OCI-LY1 (cell line): ENCODE measurements around the gene MEGF6.

Experiments used
- H2AFZ ChIP-seq: fragments of 200-600 bp; sonication (generic), shearing (Covaris generic); 2 replicates; pipeline ENCODE4 v1.6.0; 2014; ENCODE audit warnings: antibody characterized with exemption, mild to moderate bottlenecking, low read length
- H3F3A ChIP-seq: fragments of 200-600 bp; sonication (generic), shearing (Covaris generic); 2 replicates; pipeline ENCODE4 v1.6.0; 2014; ENCODE audit warnings: mild to moderate bottlenecking, antibody characterized with exemption, low read length, moderate library complexity; ENCODE audit not compliant: insufficient read depth
- H3K27ac ChIP-seq: fragments of 200-600 bp; sonication (generic); 2 replicates; pipeline ENCODE4 v1.5.1; 2014; ENCODE audit warnings: low read length, mixed run types, mild to moderate bottlenecking, low read depth; ENCODE audit not compliant: poor library complexity, severe bottlenecking
- H3K27me3 ChIP-seq: fragments of 200-600 bp; sonication (generic); 2 replicates; pipeline ENCODE4 v1.6.0; 2014; ENCODE audit warnings: antibody characterized with exemption, mild to moderate bottlenecking, low read length, moderate library complexity; ENCODE audit not compliant: insufficient read depth
- H3K36me3 ChIP-seq: fragments of 200-600 bp; sonication (generic); 2 replicates; pipeline ENCODE4 v1.6.1; 2014; ENCODE audit warnings: mild to moderate bottlenecking, antibody characterized with exemption, low read length, moderate library complexity, mixed read lengths; ENCODE audit not compliant: insufficient read depth
- H3K4me1 ChIP-seq: fragments of 200-600 bp; sonication (generic); 2 replicates; pipeline ENCODE4 v1.5.1; 2014; ENCODE audit warnings: mild to moderate bottlenecking, low read length, moderate library complexity; ENCODE audit not compliant: insufficient read depth, severe bottlenecking
- H3K4me2 ChIP-seq: fragments of 200-600 bp; sonication (generic), shearing (Covaris generic); 2 replicates; pipeline ENCODE4 v1.6.1; 2014; ENCODE audit warnings: low read length
- H3K4me3 ChIP-seq: fragments of 200-600 bp; sonication (generic); 2 replicates; pipeline ENCODE4 v1.5.1; 2014; ENCODE audit warnings: low read length, low read depth, mild to moderate bottlenecking, mixed read lengths; ENCODE audit not compliant: poor library complexity, severe bottlenecking
- H3K79me2 ChIP-seq: fragments of 200-600 bp; shearing (Covaris generic); 2 replicates; pipeline ENCODE4 v1.6.1; 2016; ENCODE audit warnings: mixed run types, low read length, mixed read lengths; ENCODE audit not compliant: insufficient read depth
- H3K9ac ChIP-seq: fragments of 200-600 bp; sonication (generic), shearing (Covaris generic); 2 replicates; pipeline ENCODE4 v1.6.1; 2014; ENCODE audit warnings: mild to moderate bottlenecking, low read length, mixed read lengths
- H3K9me2 ChIP-seq: fragments of 200-600 bp; sonication (generic), shearing (Covaris generic); 2 replicates; pipeline ENCODE4 v1.6.1; 2014; ENCODE audit warnings: low read depth, mild to moderate bottlenecking, low read length, mixed read lengths
- H3K9me3 ChIP-seq: fragments of 200-600 bp; shearing (Covaris generic); 2 replicates; pipeline ENCODE4 v1.6.1; 2014; ENCODE audit warnings: low read length, mixed read lengths
- H4K20me1 ChIP-seq: fragments of 200-600 bp; sonication (generic), shearing (Covaris generic); 2 replicates; pipeline ENCODE4 v1.6.0; 2016; ENCODE audit warnings: mild to moderate bottlenecking, low read length; ENCODE audit not compliant: insufficient read depth
- EZH2 ChIP-seq: fragments of 200-600 bp; sonication (generic), shearing (Covaris generic); IDR thresholded peaks from 2 replicates; pipeline ENCODE4 v1.8.0; 2017; ENCODE audit warnings: borderline replicate concordance, mixed run types, mild to moderate bottlenecking, antibody characterized with exemption, low read length, moderate library complexity, mixed read lengths
- TF ChIP-seq, protein P1 (sequence below): fragments of 200-600 bp; sonication (generic), shearing (Covaris generic); IDR thresholded peaks from 2 replicates; pipeline ENCODE4 v1.5.1; 2017; ENCODE audit warnings: mild to moderate bottlenecking, antibody characterized with exemption, low read length, moderate library complexity, mixed read lengths

Gene MEGF6

DNA sequence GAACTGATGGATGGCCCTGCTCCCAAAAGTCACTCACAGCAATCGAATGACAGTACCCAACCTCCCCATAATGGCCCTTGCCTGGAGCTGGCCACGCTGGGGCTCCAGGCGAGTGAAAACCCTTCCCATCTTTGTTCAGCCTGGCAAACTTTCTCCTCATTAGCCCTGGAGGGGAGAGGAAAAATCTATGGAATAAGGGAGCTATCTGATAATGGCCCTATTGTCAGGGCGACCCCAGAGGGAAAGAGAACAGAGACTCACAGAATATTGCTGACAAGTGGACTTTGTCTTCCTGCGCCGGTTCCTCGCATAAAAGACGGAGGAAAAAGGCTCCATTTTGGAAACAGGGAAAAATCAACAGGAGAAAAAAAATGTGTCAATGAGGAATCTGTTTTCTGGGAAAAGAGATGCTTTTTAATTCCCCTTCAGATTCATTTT is 169.9 kb downstream of the MEGF6 start:
- Histone ChIP-seq H3K9me3 (no peaks in the 10 kb centered on the region), H4K20me1 (no peaks in the 10 kb centered on the region), H3K27me3 (no peaks in the 10 kb centered on the region; the same call in 1 of the 2 replicates), H3K4me2 (no peak overlapping the region), H3K4me1 (no peaks in the 10 kb centered on the region), H3K4me3 (no peak overlapping the region), H3K9me2 (no peaks in the 10 kb centered on the region), H3K27ac (no peak overlapping the region), H3F3A (no peaks in the 10 kb centered on the region), H3K36me3 (no peaks in the 10 kb centered on the region; the same call in 1 of the 2 replicates), H2AFZ (no peak overlapping the region), H3K9ac (no peak overlapping the region), H3K79me2 (no peaks in the 10 kb centered on the region)
- TF ChIP-seq, protein P1, sequence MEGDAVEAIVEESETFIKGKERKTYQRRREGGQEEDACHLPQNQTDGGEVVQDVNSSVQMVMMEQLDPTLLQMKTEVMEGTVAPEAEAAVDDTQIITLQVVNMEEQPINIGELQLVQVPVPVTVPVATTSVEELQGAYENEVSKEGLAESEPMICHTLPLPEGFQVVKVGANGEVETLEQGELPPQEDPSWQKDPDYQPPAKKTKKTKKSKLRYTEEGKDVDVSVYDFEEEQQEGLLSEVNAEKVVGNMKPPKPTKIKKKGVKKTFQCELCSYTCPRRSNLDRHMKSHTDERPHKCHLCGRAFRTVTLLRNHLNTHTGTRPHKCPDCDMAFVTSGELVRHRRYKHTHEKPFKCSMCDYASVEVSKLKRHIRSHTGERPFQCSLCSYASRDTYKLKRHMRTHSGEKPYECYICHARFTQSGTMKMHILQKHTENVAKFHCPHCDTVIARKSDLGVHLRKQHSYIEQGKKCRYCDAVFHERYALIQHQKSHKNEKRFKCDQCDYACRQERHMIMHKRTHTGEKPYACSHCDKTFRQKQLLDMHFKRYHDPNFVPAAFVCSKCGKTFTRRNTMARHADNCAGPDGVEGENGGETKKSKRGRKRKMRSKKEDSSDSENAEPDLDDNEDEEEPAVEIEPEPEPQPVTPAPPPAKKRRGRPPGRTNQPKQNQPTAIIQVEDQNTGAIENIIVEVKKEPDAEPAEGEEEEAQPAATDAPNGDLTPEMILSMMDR, result no peak
- TF ChIP-seq EZH2, result no peak

DNA sequence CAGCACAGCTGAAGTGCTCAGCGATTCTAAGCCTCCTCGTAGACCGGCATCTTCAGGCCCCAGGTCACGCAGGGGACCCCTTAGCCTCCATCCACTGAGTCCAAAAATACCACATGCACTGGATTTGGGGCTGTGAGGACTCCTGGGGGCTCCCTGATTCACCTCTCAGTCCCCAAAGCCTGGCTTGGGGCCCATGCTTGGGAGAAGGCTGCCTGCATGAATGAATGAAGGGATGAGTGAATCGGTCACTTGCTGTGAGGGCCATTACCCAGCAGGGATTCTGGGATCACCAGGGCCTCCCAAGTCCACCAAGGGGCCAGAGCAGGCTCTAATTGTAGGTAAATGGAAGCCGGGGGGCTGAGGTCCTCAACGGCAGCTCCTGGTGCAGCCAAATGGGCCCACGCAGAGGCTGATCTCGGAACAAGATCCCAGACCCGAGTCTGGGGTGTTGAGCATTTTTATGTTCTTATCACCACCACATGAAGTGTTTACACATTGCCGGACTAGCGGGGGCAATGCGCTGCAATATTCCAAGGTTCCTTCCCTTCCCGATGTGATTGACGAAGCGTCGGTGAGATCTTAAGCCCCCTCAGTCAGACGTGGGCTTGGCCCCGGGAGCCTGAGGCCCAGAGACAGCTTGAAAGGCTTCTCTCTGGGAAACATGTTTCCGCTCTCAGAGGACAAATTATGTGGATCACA is 170.4 kb downstream of the MEGF6 start:
- no peaks in the 10 kb centered on the region for H3K9me3 ChIP-seq
- H3K4me2 ChIP-seq, result no peak overlapping the region
- H3F3A ChIP-seq, result no peaks in the 10 kb centered on the region
- no peaks in the 10 kb centered on the region for H3K79me2 ChIP-seq
- H2AFZ ChIP-seq, result no peak overlapping the region
- no peak overlapping the region for H3K9ac ChIP-seq
- H3K27ac ChIP-seq, result no peak overlapping the region
- no peaks in the 10 kb centered on the region for H4K20me1 ChIP-seq
- no peaks in the 10 kb centered on the region for H3K4me1 ChIP-seq
- no peaks in the 10 kb centered on the region; the same call in 1 of the 2 replicates for H3K27me3 ChIP-seq
- H3K4me3 ChIP-seq, result no peak overlapping the region
- H3K9me2 ChIP-seq, result no peaks in the 10 kb centered on the region
- TF ChIP-seq EZH2, result no peak
- TF ChIP-seq, protein P1, result no peak
- H3K36me3 ChIP-seq, result no peaks in the 10 kb centered on the region; the same call in 1 of the 2 replicates

DNA sequence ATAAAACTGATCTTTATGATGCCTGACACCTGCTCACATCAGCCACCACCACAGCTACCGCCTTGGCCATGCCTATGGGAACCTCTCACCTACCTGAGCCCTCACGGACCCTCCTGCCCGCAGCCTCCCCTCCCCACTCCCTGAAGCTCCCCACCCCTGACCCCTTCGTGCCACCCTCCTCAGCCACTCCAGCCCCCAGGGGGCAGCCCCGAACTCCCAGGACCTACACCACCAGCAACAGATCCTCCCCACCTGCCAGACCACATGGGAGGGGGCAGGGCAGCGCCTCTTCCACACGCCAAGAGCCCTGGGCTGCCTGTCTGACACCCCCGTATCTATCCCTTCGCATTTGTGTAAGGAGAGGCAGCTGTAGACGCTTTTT is 171.0 kb downstream of the MEGF6 start:
- Histone ChIP-seq H3K36me3 (no peaks in the 10 kb centered on the region), H4K20me1 (no peaks in the 10 kb centered on the region), H3K9me3 (no peaks in the 10 kb centered on the region), H3F3A (no peaks in the 10 kb centered on the region), H3K9me2 (no peaks in the 10 kb centered on the region), H3K79me2 (no peaks in the 10 kb centered on the region), H2AFZ (no peak overlapping the region), H3K27me3 (no peaks in the 10 kb centered on the region; the same call in 1 of the 2 replicates), H3K4me2 (no peak overlapping the region), H3K4me3 (no peak overlapping the region), H3K27ac (no peak overlapping the region), H3K9ac (no peak overlapping the region), H3K4me1 (no peaks in the 10 kb centered on the region)
- TF ChIP-seq, protein P1, result no peak
- TF ChIP-seq EZH2, result no peak
